GM10248 (cell line): ENCODE data around the gene ELFN1.

ENCODE experiments used
- CTCF ChIA-PET: fragments of 300-600 bp; sonication (Branson Sonifier 250); formaldehyde crosslinking; extraction: SDS; loops from one replicate; lab custom pipeline; 2021; ENCODE audit warnings: antibody characterized with exemption; lab: Yijun Ruan, JAX
- POLR2A ChIA-PET: fragments of 350-650 bp; sonication (Branson Sonifier 250); formaldehyde crosslinking; extraction: SDS; loops from one replicate; lab custom pipeline; 2020; ENCODE audit warnings: antibody characterized with exemption; lab: Yijun Ruan, JAX
- DNase-seq: peaks from one replicate; pipeline ENCODE4 v3.0.0; 2012; ENCODE audit errors: extremely low spot score
- CTCF ChIP-seq: IDR thresholded peaks from 2 replicates; pipeline ENCODE4 v1.5.1; 2012; ENCODE audit warnings: mild to moderate bottlenecking, low read depth; ENCODE audit errors: extremely low read depth, missing control alignments, control extremely low read depth

ELFN1 gene

GRCh38 chr7:1641661-1642260 is 28.3 kb upstream of the ELFN1 start:
- TF ChIP-seq CTCF = no peak
- ChIA-PET POLR2A (no interaction called here), CTCF (no interaction called here)
- no peak for DNase-seq

- DNase-seq = no peak
- POLR2A ChIA-PET = no interaction called here
- TF ChIP-seq CTCF = no peak
- CTCF ChIA-PET = no interaction called here
These were observed 27.8 kb upstream of the ELFN1 start for GRCh38 chr7:1642291-1642731.

GRCh38 chr7:1643270-1644092 is 26.6 kb upstream of the ELFN1 start:
- no peak for TF ChIP-seq CTCF
- ChIA-PET POLR2A (no interaction called here), CTCF (interaction anchor here (1.4 kb wide), 1 partner anchor 825 kb away, joined by 4 read pairs; no protein-coding TSS in a partner anchor)
- DNase-seq = no peak

- POLR2A ChIA-PET = no interaction called here
- CTCF ChIA-PET = interaction anchor here (1.4 kb wide), 1 partner anchor 824 kb away, joined by 4 read pairs; no protein-coding TSS in a partner anchor
- DNase-seq = no peak
- no peak for TF ChIP-seq CTCF
These were observed 25.6 kb upstream of the ELFN1 start for GRCh38 chr7:1644341-1645070.

- CTCF ChIA-PET = interaction anchor here (1.4 kb wide), 1 partner anchor 823 kb away, joined by 4 read pairs; no protein-coding TSS in a partner anchor
- no peak for DNase-seq
- no peak for TF ChIP-seq CTCF
- POLR2A ChIA-PET = no interaction called here
These were observed 25.0 kb upstream of the ELFN1 start for GRCh38 chr7:1645071-1645409.

- ChIA-PET CTCF (no interaction called here), POLR2A (no interaction called here)
- no peak for DNase-seq
- no peak for TF ChIP-seq CTCF
These were observed 24.6 kb upstream of the ELFN1 start for GRCh38 chr7:1645476-1645875.
